ENCODE measurements around the gene UBAC2. TPM values are rescaled to one million over a fixed set of nuclear protein-coding genes. Genes with fewer than 3 reads are reported as not detected.

UBAC2 gene
- total RNA-seq, 1 donor from 2014 or later: 64.3 TPM

- H3K4me1 Mint-ChIP-seq: peaks cover 4% of the 10 kb centered on the region
- H3K4me3 Mint-ChIP-seq: no peak overlapping the region
- no peaks in the 10 kb centered on the region for H3K9me3 Mint-ChIP-seq
- peaks cover 21% of the 10 kb centered on the region for H3K27me3 Mint-ChIP-seq (ENCODE audit: low read depth)
- H3K36me3 Mint-ChIP-seq: no peaks in the 10 kb centered on the region
- DNase-seq (ENCODE audit: low spot score in 2 of 2, unreplicated experiment in 2 of 2): no peak
- TF ChIP-seq, protein P1, sequence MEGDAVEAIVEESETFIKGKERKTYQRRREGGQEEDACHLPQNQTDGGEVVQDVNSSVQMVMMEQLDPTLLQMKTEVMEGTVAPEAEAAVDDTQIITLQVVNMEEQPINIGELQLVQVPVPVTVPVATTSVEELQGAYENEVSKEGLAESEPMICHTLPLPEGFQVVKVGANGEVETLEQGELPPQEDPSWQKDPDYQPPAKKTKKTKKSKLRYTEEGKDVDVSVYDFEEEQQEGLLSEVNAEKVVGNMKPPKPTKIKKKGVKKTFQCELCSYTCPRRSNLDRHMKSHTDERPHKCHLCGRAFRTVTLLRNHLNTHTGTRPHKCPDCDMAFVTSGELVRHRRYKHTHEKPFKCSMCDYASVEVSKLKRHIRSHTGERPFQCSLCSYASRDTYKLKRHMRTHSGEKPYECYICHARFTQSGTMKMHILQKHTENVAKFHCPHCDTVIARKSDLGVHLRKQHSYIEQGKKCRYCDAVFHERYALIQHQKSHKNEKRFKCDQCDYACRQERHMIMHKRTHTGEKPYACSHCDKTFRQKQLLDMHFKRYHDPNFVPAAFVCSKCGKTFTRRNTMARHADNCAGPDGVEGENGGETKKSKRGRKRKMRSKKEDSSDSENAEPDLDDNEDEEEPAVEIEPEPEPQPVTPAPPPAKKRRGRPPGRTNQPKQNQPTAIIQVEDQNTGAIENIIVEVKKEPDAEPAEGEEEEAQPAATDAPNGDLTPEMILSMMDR (IDR thresholded peaks at IDR 0.05; ENCODE audit: unreplicated experiment): no peak
- H3K27ac Mint-ChIP-seq: no peak overlapping the region
Measured at GRCh38 chr13:99418843-99419140, 218.1 kb downstream of the UBAC2 start.

GRCh38 chr13:99419591-99420243 is 219.1 kb downstream of the UBAC2 start:
- H3K9me3 Mint-ChIP-seq: no peaks in the 10 kb centered on the region
- H3K36me3 Mint-ChIP-seq: no peaks in the 10 kb centered on the region
- no peak for DNase-seq (ENCODE audit: low spot score in 2 of 2, unreplicated experiment in 2 of 2)
- TF ChIP-seq, protein P1 (IDR thresholded peaks at IDR 0.05; ENCODE audit: unreplicated experiment): no peak
- H3K27me3 Mint-ChIP-seq (ENCODE audit: low read depth): peaks cover 21% of the 10 kb centered on the region
- no peak overlapping the region for H3K4me3 Mint-ChIP-seq
- H3K4me1 Mint-ChIP-seq: peaks cover 4% of the 10 kb centered on the region
- H3K27ac Mint-ChIP-seq: no peak overlapping the region

GRCh38 chr13:99421271-99421670 is 220.6 kb downstream of the UBAC2 start:
- H3K27me3 Mint-ChIP-seq (ENCODE audit: low read depth): peaks cover 21% of the 10 kb centered on the region
- no peak overlapping the region for H3K27ac Mint-ChIP-seq
- no peak for DNase-seq (ENCODE audit: low spot score in 2 of 2, unreplicated experiment in 2 of 2)
- no peak overlapping the region for H3K4me3 Mint-ChIP-seq
- TF ChIP-seq, protein P1 (IDR thresholded peaks at IDR 0.05; ENCODE audit: unreplicated experiment): no peak
- H3K4me1 Mint-ChIP-seq: peaks cover 4% of the 10 kb centered on the region
- no peaks in the 10 kb centered on the region for H3K9me3 Mint-ChIP-seq
- no peaks in the 10 kb centered on the region for H3K36me3 Mint-ChIP-seq

- H3K27ac Mint-ChIP-seq: no peak overlapping the region
- peaks cover 21% of the 10 kb centered on the region for H3K27me3 Mint-ChIP-seq (ENCODE audit: low read depth)
- no peaks in the 10 kb centered on the region for H3K36me3 Mint-ChIP-seq
Measured at GRCh38 chr13:99421758-99422585, 221.3 kb downstream of the UBAC2 start.

DNA sequence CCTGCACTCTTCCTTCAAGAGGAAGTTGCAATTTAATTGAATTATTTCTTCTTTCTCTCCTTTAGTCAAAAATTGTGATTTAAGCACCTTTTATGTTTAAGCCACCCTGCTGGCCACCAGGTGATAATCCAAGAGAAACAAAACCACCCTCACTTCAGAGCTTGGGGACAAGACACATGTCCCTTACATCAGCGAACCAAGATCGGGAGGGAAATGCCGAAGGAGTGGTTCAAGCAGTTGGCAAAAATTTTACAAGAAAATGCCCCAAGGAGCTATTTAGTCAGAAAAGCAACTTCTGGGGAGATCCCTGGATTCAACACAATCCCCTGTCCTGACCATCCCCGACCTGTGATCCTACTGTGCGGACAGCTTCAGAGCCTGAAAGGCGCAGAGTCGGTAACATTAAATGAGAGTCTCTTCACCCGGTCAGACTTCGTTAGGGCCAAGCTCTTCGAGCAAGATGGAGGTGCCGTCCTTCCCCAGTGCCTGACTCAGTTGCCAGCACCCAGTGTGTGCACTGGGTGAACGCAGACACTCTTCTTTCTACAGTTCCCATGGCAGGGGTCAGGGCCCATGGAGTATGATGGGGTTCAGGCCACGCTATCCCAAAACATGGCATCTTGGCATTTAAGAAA is 222.0 kb downstream of the UBAC2 start:
- no peaks in the 10 kb centered on the region for H3K9me3 Mint-ChIP-seq
- peaks cover 21% of the 10 kb centered on the region for H3K27me3 Mint-ChIP-seq (ENCODE audit: low read depth)
- no peak overlapping the region for H3K4me3 Mint-ChIP-seq
- H3K27ac Mint-ChIP-seq: no peak overlapping the region
- H3K36me3 Mint-ChIP-seq: no peaks in the 10 kb centered on the region
- no peaks in the 10 kb centered on the region for H3K4me1 Mint-ChIP-seq
- DNase-seq (ENCODE audit: low spot score in 2 of 2, unreplicated experiment in 2 of 2): no peak
- TF ChIP-seq, protein P1 (IDR thresholded peaks at IDR 0.05; ENCODE audit: unreplicated experiment): no peak

More at GRCh38 chr13:99421758-99422585, 221.3 kb downstream of the UBAC2 start:
- no peak for DNase-seq (ENCODE audit: low spot score in 2 of 2, unreplicated experiment in 2 of 2)
- Mint-ChIP-seq H3K9me3 (no peaks in the 10 kb centered on the region), H3K4me3 (no peak overlapping the region), H3K4me1 (peaks cover 3% of the 10 kb centered on the region)
- TF ChIP-seq, protein P1 (IDR thresholded peaks at IDR 0.05; ENCODE audit: unreplicated experiment): no peak
